Epithelial cell of esophagus (primary cell): Measurements from ENCODE around the gene MAPK8IP3.

Experiments
- DNase-seq: peaks from one replicate; pipeline ENCODE4 v3.0.0; 2010; ENCODE audit warnings: low read depth
- H3K4me3 ChIP-seq: 2 replicates; pipeline ENCODE4 v1.5.1; 2011; ENCODE audit warnings: mild to moderate bottlenecking, low read length, control low read depth
- CTCF ChIP-seq: IDR thresholded peaks from 2 replicates; pipeline ENCODE4 v1.5.1; 2011; ENCODE audit warnings: low read depth, mild to moderate bottlenecking, low read length, control low read depth, inconsistent platforms; ENCODE audit not compliant: insufficient read depth; ENCODE audit errors: missing control alignments

The MAPK8IP3 gene

DNA sequence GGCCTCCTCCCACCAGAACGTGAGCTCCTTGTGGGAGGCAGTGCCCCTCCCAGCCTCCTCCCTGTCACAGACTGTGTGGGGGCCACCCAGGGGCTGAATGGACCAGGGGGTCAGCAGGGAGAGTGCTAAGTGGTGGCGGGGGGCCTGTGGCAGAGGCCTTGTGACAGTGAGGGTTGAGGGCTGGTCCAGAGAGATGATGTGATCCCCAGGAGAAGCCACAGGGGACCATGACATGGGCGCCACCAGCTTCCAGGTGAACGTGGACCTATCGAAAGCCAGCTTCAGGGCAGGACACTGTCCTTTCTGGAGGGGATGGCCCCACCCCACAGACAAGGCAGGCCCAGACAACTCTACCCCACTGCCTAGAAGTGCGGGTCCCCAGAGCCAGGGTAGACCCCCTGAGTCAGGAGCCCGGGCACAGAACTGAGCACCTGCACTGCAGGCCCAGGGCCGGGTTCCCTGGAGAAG lies 73.3 kb downstream of the MAPK8IP3 start:
- H3K4me3 ChIP-seq, result no peak overlapping the region
- no peak for TF ChIP-seq CTCF
- DNase-seq, result no peak

DNA sequence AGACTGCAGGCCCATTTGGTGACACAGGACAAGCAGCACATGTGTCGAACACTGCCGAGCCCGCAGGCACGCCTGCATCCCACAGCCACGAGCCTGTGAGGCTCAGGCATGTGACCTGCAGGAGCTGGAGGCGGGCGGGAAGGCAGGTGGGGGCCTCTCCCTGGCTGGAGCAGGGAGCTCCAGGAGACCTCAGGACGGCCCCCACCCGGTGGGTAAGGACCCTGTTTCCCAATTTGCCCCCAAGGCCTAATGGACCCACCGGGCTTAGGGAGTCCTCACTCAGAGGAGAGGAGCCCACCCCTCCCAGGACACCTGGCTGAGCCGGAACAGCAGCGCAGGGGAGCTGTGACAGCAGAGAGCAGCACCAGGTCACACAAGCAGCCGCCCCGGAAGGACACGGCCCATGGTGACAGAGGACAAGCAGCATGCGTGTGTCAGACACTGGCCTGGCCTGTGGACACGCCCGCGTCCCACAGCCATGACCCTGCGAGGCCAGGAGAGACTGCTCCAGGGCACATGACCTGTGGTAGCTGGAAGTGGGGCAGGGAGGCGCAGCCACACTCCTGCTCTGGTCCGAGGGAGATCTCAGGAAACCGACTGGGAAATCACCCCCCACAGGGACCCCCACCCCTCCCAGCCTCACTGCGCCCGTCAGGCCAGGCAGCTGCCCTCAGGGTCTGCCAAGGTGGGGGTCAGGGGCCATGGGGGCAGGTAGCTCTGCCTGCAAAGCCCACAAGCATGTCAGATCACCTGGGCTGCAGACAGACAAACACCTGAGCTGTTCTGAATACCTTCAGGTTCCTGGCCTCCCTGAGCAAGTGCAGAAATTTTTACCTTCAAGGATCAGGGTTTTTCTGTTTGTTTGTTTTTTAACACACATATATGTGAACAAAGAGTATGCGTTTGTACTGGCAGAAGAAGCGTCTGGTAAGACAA lies 74.0 kb downstream of the MAPK8IP3 start:
- DNase-seq, result no peak
- TF ChIP-seq CTCF, result no peak

GRCh38 chr16:1780677-1781072 lies 74.7 kb downstream of the MAPK8IP3 start:
- TF ChIP-seq CTCF, result no peak
- no peak for DNase-seq

More for the DNA sequence above, 74.0 kb downstream of the MAPK8IP3 start:
- no peak overlapping the region for H3K4me3 ChIP-seq

GRCh38 chr16:1781254-1781653 lies 75.3 kb downstream of the MAPK8IP3 start:
- H3K4me3 ChIP-seq, result peak overlapping the region; percentile 74
- no peak for TF ChIP-seq CTCF
- no peak for DNase-seq

More at GRCh38 chr16:1780677-1781072, 74.7 kb downstream of the MAPK8IP3 start:
- peak overlapping the region; percentile 74 for H3K4me3 ChIP-seq

- peak; percentile 40 for DNase-seq
- peak; percentile 25 for TF ChIP-seq CTCF
Measured at GRCh38 chr16:1781758-1782407, 75.9 kb downstream of the MAPK8IP3 start.

DNA sequence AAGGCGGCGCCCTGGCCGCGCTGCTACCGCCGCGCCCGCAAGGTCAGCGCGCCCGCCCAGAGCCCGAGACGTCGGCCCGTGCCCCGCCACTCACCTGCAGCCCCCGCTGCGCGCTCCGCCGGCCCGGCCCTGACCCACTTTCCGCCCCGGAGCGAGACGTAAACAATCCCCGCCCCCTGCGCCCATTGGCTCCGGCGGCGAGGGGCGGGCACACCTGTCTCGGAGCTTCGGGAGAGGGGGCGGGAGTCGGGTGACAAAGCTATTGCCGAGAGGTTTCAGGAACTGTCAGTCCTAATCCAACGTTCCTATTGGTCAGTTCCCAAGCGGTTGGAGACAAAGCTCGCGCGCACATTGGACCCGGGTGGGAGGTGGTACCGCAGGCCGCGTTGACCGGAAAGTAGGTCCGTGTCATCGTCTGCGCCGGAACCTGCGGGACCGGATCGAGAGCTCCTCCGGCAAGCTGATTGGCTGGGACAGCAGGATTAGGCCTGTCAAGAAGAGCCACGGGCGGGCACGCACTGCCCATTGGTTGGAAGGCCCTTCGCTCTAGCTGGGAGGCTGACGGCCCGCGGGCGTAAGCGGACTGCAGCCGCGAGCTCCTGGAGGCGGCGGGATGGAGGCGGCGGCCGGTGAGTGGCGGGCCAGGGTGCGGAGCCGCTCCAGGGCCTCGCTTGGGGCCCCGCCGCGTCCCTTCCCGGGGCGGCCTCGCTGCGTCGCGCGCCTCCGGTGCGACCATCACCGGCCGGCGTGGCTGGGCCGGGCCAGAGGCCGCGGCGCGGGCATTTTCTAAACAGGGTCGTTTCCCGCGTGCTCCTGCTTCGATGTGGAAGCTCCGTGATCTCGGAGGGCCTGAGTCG lies 76.6 kb downstream of the MAPK8IP3 start, which contains the start of the genes NUBP2 and SPSB3:
TSS of gene NUBP2 (plus strand) at position 553 of the 857 bp plus-strand sequence. CDS start at position 614, 61 bp downstream.
TSS of gene SPSB3 (minus strand) at position 164 of the 857 bp plus-strand sequence. CDS start 1,088 bp downstream, outside the sequence.
- peak; percentile 100 for DNase-seq
- peak within 1 kb of the TSS; percentile 76 for H3K4me3 ChIP-seq
- no peak for TF ChIP-seq CTCF

More at GRCh38 chr16:1781758-1782407, 75.9 kb downstream of the MAPK8IP3 start:
- peak overlapping the region; percentile 74 for H3K4me3 ChIP-seq
